ENCODE data around the gene ZNF256.

ZNF256 gene

DNA sequence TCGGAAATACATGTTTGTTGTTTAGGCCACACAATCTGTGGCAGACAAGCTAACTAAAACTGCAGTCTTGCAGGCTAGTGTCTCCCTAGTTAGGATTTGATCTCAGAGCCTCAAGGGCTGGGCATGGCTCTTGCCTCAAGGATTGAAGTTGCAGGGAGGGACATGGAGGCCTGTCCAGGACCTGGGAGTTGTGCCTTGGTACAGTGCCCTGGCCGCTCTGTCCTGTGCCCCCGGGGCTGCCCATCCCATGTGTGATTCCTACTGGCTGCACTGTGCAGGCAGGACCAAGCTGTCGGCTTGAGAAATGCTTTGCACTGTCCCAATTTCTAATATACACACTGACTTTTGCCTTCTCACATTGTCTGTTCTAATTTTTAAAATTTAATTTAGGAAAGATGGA is 7.5 kb upstream of the ZNF256 start:
- TF ChIP-seq, protein P1, sequence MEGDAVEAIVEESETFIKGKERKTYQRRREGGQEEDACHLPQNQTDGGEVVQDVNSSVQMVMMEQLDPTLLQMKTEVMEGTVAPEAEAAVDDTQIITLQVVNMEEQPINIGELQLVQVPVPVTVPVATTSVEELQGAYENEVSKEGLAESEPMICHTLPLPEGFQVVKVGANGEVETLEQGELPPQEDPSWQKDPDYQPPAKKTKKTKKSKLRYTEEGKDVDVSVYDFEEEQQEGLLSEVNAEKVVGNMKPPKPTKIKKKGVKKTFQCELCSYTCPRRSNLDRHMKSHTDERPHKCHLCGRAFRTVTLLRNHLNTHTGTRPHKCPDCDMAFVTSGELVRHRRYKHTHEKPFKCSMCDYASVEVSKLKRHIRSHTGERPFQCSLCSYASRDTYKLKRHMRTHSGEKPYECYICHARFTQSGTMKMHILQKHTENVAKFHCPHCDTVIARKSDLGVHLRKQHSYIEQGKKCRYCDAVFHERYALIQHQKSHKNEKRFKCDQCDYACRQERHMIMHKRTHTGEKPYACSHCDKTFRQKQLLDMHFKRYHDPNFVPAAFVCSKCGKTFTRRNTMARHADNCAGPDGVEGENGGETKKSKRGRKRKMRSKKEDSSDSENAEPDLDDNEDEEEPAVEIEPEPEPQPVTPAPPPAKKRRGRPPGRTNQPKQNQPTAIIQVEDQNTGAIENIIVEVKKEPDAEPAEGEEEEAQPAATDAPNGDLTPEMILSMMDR (IDR thresholded peaks at IDR 0.05; ENCODE audit: insufficient read depth, low read length, missing control alignments) = no peak
- H3K4me3 ChIP-seq (ENCODE audit: low read depth, low read length) = no peak overlapping the region
- DNase-seq (ENCODE audit: low read depth, low spot score) = no peak
- POLR2A ChIA-PET = no interaction called here
- CTCF ChIA-PET = no interaction called here

DNA sequence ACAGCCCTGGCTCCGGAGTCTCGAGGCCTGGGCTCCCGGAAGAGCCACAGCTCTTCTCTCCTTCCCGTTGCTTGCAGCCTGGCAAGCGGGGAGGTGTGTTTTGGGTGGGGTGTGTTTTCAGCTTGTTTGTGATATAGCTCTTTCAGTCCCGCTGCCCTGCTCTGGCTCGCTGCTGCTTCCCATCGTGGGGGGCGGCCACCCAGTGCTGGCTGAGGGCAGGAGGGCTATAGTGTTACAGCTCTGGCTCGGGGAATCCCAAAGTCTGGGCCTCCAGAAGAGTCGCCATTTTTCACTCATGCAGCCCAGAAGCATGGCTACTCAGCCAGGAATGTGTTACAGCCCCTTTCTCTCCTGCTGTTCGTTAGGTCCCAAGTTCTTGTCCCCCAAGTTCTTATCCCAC is 2.2 kb upstream of the ZNF256 start:
- CTCF ChIA-PET = no interaction called here
- POLR2A ChIA-PET = no interaction called here

DNA sequence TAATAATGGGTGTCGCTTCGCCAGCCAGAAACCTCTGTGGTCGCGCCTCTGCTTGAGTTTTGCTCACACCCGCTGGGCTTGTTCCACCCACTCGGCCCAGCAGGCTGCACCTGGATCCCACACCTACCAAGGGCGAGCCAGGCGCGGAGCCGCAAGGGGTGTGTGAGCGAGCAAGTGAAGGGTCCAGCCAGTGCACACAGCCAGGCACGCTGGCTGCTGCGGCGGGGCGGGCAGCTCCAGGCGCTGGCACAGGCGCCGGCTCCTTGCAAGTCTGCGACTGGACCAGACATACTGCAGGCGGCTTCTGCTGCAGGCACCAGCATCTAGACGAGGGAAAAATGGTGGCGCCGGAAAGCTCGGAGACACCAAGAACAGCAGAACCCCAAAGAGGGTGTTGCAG is 1.8 kb upstream of the ZNF256 start:
- no peak overlapping the region for H3K4me3 ChIP-seq (ENCODE audit: low read depth, low read length)
- ChIA-PET POLR2A (no interaction called here), CTCF (no interaction called here)
- TF ChIP-seq, protein P1 (IDR thresholded peaks at IDR 0.05; ENCODE audit: insufficient read depth, low read length, missing control alignments) = no peak
- no peak for DNase-seq (ENCODE audit: low read depth, low spot score)

More for the DNA sequence above, 2.2 kb upstream of the ZNF256 start:
- no peak overlapping the region for H3K4me3 ChIP-seq (ENCODE audit: low read depth, low read length)
- no peak for DNase-seq (ENCODE audit: low read depth, low spot score)
- TF ChIP-seq, protein P1 (IDR thresholded peaks at IDR 0.05; ENCODE audit: insufficient read depth, low read length, missing control alignments) = no peak

DNA sequence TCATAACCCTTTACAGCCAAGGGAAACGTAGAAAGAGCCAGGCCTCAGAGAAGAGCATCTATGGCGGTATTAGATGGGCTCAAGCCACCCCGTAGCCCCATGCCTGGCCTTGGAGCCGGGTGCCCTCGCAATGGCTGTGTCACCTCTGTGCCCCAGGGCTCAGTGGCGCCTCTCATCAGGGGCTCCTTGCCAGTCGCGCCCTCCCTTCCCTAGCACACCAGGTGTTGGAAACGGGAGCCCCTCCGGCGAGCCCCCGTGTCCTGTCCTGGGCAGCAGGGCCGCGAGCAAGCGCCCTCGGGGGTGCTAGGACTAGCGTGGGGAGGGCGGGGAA is 453 bp downstream of the ZNF256 start:
- DNase-seq (ENCODE audit: low read depth, low spot score) = no peak

DNA sequence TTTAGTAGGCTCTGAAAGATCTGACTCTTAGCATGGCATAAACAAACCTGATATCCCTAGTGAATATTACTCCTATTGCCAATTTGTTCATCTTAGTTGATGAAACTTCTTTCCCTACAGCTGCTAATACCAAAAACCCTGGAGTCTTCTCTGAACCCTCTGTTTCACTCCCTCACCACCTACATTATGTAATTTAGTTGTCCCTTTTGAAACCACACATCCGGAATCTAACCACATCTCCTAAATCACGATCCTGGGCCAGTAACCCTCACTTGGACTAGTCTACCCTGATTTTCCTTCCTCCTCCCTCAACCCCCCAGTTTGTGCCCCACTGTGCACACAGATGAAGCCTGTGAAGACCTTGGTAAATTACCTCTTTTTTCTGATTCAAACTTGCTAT is 1.2 kb downstream of the ZNF256 start:
- ChIA-PET CTCF (interaction anchor here (1.4 kb wide), 1 partner anchor 10 kb away, joined by 3 read pairs; no protein-coding TSS in a partner anchor), POLR2A (no interaction called here)
- H3K4me3 ChIP-seq (ENCODE audit: low read depth, low read length) = peak overlapping the region; percentile 81
- DNase-seq (ENCODE audit: low read depth, low spot score) = no peak
- TF ChIP-seq, protein P1 (IDR thresholded peaks at IDR 0.05; ENCODE audit: insufficient read depth, low read length, missing control alignments) = no peak

More for the DNA sequence above, 453 bp downstream of the ZNF256 start:
- POLR2A ChIA-PET = no interaction called here
- TF ChIP-seq, protein P1 (IDR thresholded peaks at IDR 0.05; ENCODE audit: insufficient read depth, low read length, missing control alignments) = no peak
- CTCF ChIA-PET = no interaction called here
- peak overlapping the region; percentile 81 for H3K4me3 ChIP-seq (ENCODE audit: low read depth, low read length)

DNA sequence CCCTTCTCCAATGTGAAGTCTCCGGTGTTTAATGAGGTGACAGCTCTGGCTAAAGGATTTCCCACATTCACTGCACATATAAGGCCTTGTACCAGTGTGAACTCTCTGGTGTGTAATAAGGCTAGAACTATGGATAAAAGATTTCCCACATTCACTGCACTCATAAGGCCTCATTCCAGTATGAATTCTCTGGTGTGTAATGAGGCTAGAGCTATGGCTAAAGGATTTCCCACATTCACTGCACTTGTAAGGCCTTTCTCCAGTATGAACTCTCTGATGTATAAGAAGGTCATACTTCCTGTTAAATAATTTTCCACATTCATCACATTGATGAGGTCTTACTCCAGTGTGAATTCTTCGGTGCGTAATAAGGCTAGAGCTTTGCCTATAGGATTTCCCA is 5.9 kb downstream of the ZNF256 start:
- no peak overlapping the region for H3K4me3 ChIP-seq (ENCODE audit: low read depth, low read length)
- CTCF ChIA-PET = no interaction called here
- DNase-seq (ENCODE audit: low read depth, low spot score) = no peak
- TF ChIP-seq, protein P1 (IDR thresholded peaks at IDR 0.05; ENCODE audit: insufficient read depth, low read length, missing control alignments) = no peak
- POLR2A ChIA-PET = no interaction called here

All from AG04449 (cell line).